Measurements from ENCODE around the gene SETD1B.

Gene SETD1B

DNA sequence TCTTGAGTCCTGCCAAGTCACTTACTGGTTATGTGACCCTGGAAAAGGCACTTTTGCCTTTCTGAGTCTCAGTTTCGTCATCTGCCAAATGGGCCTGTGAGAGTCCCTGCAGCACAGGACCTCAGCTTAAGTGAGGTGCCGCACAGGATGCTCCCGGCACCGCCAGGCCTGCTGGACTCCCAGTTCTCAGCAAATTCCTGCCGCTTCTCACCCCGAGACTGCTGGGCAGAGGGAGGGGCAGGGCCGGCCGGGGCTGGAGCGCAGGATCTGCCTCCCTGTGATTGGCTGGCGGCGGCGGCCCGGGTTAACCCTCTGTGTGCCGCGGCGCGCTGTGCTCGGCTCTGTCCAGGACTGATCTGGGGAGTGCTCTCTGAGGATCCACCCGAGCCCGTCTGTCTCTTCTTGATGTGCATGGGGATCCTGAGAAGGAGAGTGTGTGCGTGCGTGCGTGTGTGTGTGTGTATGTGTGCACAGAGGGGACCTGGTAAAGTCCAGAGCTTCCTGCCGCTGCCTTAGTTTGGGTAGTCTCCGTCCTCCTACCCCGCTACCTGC, 8.6 kb downstream of the SETD1B start:
- H3K27me3 ChIP-seq (ENCODE audit: insufficient read depth, low read length, poor library complexity, severe bottlenecking): no peaks in the 10 kb centered on the region
- H3K4me1 ChIP-seq (ENCODE audit: insufficient read depth, low read length, poor library complexity, severe bottlenecking): peaks cover 34% of the 10 kb centered on the region
- H3K4me3 ChIP-seq (ENCODE audit: low read length, poor library complexity, severe bottlenecking): peak overlapping the region; percentile 78
- H2AFZ ChIP-seq (ENCODE audit: low read length): no peak overlapping the region
- TF ChIP-seq, protein P1, sequence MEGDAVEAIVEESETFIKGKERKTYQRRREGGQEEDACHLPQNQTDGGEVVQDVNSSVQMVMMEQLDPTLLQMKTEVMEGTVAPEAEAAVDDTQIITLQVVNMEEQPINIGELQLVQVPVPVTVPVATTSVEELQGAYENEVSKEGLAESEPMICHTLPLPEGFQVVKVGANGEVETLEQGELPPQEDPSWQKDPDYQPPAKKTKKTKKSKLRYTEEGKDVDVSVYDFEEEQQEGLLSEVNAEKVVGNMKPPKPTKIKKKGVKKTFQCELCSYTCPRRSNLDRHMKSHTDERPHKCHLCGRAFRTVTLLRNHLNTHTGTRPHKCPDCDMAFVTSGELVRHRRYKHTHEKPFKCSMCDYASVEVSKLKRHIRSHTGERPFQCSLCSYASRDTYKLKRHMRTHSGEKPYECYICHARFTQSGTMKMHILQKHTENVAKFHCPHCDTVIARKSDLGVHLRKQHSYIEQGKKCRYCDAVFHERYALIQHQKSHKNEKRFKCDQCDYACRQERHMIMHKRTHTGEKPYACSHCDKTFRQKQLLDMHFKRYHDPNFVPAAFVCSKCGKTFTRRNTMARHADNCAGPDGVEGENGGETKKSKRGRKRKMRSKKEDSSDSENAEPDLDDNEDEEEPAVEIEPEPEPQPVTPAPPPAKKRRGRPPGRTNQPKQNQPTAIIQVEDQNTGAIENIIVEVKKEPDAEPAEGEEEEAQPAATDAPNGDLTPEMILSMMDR (conservative IDR thresholded peaks at IDR 0.05; ENCODE audit: low read length): no peak
- TF ChIP-seq EZH2phosphoT487 (IDR thresholded peaks at IDR 0.05; ENCODE audit: borderline replicate concordance): no peak
- peak overlapping the region; percentile 17 for H3K9ac ChIP-seq (ENCODE audit: low read depth, low read length, poor library complexity, severe bottlenecking)
- no peaks in the 10 kb centered on the region for H3F3A ChIP-seq (ENCODE audit: low read depth)
- no peaks in the 10 kb centered on the region for H3K9me3 ChIP-seq (ENCODE audit: insufficient read depth, low read depth, low read length)
- H3K9me2 ChIP-seq (replicated peaks; ENCODE audit: low read depth, low read length): no peaks in the 10 kb centered on the region
- peaks cover 36% of the 10 kb centered on the region; the same call in 1 of the 2 replicates for H3K36me3 ChIP-seq (ENCODE audit: insufficient read depth, low read length)
- peaks cover 34% of the 10 kb centered on the region for H4K20me1 ChIP-seq (ENCODE audit: insufficient read depth, low read length, poor library complexity, severe bottlenecking)
- peak overlapping the region; percentile 90 for H3K4me2 ChIP-seq (ENCODE audit: low read depth, low read length, poor library complexity, severe bottlenecking)
- H3K79me2 ChIP-seq (ENCODE audit: insufficient read depth, low read length): peaks cover 73% of the 10 kb centered on the region

DNA sequence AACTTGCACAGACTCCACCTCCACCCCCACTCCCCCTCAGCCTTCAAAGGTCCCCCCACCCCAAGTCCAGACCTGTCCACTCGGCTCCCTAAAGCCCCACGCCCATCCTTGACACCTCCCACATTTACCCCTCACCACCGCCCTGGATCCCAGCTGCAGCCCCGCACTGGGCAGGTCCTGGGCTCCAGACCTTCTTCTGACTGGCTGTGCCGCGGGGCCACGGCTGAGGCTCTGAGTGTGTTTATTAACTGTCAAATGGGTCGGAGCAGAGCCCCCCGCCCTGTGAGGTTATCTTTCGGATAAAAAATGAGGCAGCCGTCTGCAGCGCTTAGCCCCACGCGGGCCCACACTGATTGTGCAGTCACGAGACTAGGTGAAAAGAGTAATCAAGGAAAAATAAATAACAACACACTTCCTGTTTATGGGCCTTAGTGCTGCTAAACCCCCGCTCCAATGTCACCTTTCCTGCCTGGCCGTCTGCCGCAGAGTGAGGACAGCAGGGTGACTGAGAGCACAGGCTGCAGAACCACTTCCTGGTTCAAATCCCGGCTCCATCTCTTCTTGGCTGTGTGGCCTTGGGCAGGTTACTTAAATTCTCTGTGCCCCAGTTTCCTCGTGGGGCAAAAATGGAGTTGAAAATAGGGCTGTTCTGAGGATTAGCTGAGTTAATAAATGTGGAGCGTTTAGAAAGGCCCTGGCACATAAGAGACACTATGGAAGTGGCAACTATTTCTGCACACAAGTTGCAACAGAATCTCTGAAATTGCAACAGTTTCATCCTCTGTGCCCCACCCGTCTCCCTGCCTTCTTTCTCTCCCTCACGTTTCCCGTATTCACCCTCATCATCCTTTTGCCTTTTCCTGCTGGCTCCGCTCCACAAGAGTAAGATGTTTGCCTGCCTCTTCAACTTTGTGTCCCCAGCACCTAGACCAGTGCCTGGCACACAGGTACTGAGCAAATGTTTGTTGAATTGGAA, 9.4 kb downstream of the SETD1B start:
- TF ChIP-seq, protein P1 (conservative IDR thresholded peaks at IDR 0.05; ENCODE audit: low read length): no peak
- no peak for TF ChIP-seq EZH2phosphoT487 (IDR thresholded peaks at IDR 0.05; ENCODE audit: borderline replicate concordance)
- no peak overlapping the region for H2AFZ ChIP-seq (ENCODE audit: low read length)
- H3F3A ChIP-seq (ENCODE audit: low read depth): no peaks in the 10 kb centered on the region
- H3K79me2 ChIP-seq (ENCODE audit: insufficient read depth, low read length): peaks cover 65% of the 10 kb centered on the region
- H3K4me1 ChIP-seq (ENCODE audit: insufficient read depth, low read length, poor library complexity, severe bottlenecking): peaks cover 33% of the 10 kb centered on the region
- peaks cover 44% of the 10 kb centered on the region; the same call in 1 of the 2 replicates for H3K36me3 ChIP-seq (ENCODE audit: insufficient read depth, low read length)
- no peak overlapping the region for H3K4me3 ChIP-seq (ENCODE audit: low read length, poor library complexity, severe bottlenecking)
- no peak overlapping the region for H3K9ac ChIP-seq (ENCODE audit: low read depth, low read length, poor library complexity, severe bottlenecking)
- no peaks in the 10 kb centered on the region for H3K9me3 ChIP-seq (ENCODE audit: insufficient read depth, low read depth, low read length)
- H4K20me1 ChIP-seq (ENCODE audit: insufficient read depth, low read length, poor library complexity, severe bottlenecking): peaks cover 34% of the 10 kb centered on the region
- no peaks in the 10 kb centered on the region for H3K27me3 ChIP-seq (ENCODE audit: insufficient read depth, low read length, poor library complexity, severe bottlenecking)
- no peaks in the 10 kb centered on the region for H3K9me2 ChIP-seq (replicated peaks; ENCODE audit: low read depth, low read length)
- peak overlapping the region; percentile 90 for H3K4me2 ChIP-seq (ENCODE audit: low read depth, low read length, poor library complexity, severe bottlenecking)

DNA sequence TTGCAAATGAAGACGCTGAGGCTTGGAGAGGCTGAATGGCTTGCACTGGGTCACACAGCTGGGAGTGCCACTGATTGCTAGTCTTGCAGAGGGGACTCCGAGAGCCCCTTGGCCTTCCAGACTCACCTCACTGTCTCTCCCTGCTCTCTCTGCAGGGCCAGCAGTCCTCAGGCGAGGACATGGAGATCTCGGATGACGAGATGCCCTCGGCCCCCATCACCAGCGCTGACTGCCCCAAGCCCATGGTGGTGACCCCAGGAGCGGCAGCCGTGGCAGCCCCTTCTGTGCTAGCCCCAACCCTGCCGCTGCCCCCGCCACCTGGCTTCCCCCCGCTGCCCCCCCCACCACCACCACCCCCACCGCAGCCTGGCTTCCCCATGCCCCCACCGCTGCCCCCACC, 10.1 kb downstream of the SETD1B start:
- no peaks in the 10 kb centered on the region for H3K9me3 ChIP-seq (ENCODE audit: insufficient read depth, low read depth, low read length)
- H3K79me2 ChIP-seq (ENCODE audit: insufficient read depth, low read length): peaks cover 58% of the 10 kb centered on the region
- no peaks in the 10 kb centered on the region for H3K9me2 ChIP-seq (replicated peaks; ENCODE audit: low read depth, low read length)
- peaks cover 45% of the 10 kb centered on the region; the same call in 1 of the 2 replicates for H3K36me3 ChIP-seq (ENCODE audit: insufficient read depth, low read length)
- no peak overlapping the region for H3K4me2 ChIP-seq (ENCODE audit: low read depth, low read length, poor library complexity, severe bottlenecking)
- peaks cover 29% of the 10 kb centered on the region for H4K20me1 ChIP-seq (ENCODE audit: insufficient read depth, low read length, poor library complexity, severe bottlenecking)
- H3F3A ChIP-seq (ENCODE audit: low read depth): no peaks in the 10 kb centered on the region
- no peak for TF ChIP-seq EZH2phosphoT487 (IDR thresholded peaks at IDR 0.05; ENCODE audit: borderline replicate concordance)
- TF ChIP-seq, protein P1 (conservative IDR thresholded peaks at IDR 0.05; ENCODE audit: low read length): no peak
- H3K9ac ChIP-seq (ENCODE audit: low read depth, low read length, poor library complexity, severe bottlenecking): no peak overlapping the region
- no peaks in the 10 kb centered on the region for H3K27me3 ChIP-seq (ENCODE audit: insufficient read depth, low read length, poor library complexity, severe bottlenecking)
- H3K4me1 ChIP-seq (ENCODE audit: insufficient read depth, low read length, poor library complexity, severe bottlenecking): peaks cover 33% of the 10 kb centered on the region
- H3K4me3 ChIP-seq (ENCODE audit: low read length, poor library complexity, severe bottlenecking): no peak overlapping the region
- H2AFZ ChIP-seq (ENCODE audit: low read length): no peak overlapping the region
